CD4-positive, alpha-beta T cell (primary cell): Measurements from ENCODE around the gene GALK1. TPM values are rescaled to one million over a fixed set of nuclear protein-coding genes. Genes with fewer than 3 reads are reported as not detected.

Experiments used
- ATAC-seq: fragments of 200-7000 bp; cut with Tn5 transposase; one replicate; pipeline ENCODE4 v1.10.0; 2022; ENCODE audit warnings: mild to moderate bottlenecking; ENCODE audit not compliant: poor library complexity
- CTCF ChIA-PET: fragments of 350-600 bp; sonication (Branson Sonifier 250); formaldehyde crosslinking; loops from one replicate; lab custom pipeline; 2021; ENCODE audit warnings: antibody characterized with exemption, inconsistent platforms; lab: Charles Lee
- POLR2A ChIA-PET: fragments of 350-600 bp; sonication (Branson Sonifier 250); formaldehyde crosslinking; loops from one replicate; lab custom pipeline; 2021; ENCODE audit warnings: antibody characterized with exemption, inconsistent platforms; lab: Charles Lee
- DNase-seq, 14 experiments: peaks; one replicate each; pipeline ENCODE4 v3.0.0-alpha.2; 2013 to 2020; ENCODE audit warnings: mixed read lengths in 2 of 14
- H3K27ac ChIP-seq, 2 donors: one replicate each; pipeline versions ENCODE4 v1.5.1 to v1.7.0; 2013; ENCODE audit warnings: low read length in 2 of 2, low read depth in 1 of 2, mild to moderate bottlenecking in 1 of 2
- H3K27me3 ChIP-seq, 2 experiments: 1 replicate in 1 of 2; 2 replicates in 1 of 2; pipeline versions ENCODE4 v1.6.1 to v1.7.0; 2013; ENCODE audit warnings: low read length in 2 of 2, control low read depth in 1 of 2, mild to moderate bottlenecking in 1 of 2, moderate library complexity in 1 of 2; ENCODE audit not compliant: insufficient read depth in 2 of 2, control insufficient read depth in 1 of 2
- H3K36me3 ChIP-seq: one replicate; pipeline ENCODE4 v1.6.1; 2013; ENCODE audit warnings: low read length, control low read depth; ENCODE audit not compliant: insufficient read depth
- H3K4me1 ChIP-seq: one replicate; pipeline ENCODE4 v1.6.1; 2013; ENCODE audit warnings: low read length, control low read depth; ENCODE audit not compliant: insufficient read depth
- H3K4me3 ChIP-seq: one replicate; pipeline ENCODE4 v1.5.1; 2013; ENCODE audit warnings: mild to moderate bottlenecking, low read length, moderate library complexity
- H3K9me3 ChIP-seq, 2 experiments: 1 replicate in 1 of 2; 2 replicates in 1 of 2; pipeline versions ENCODE4 v1.6.1 to v1.7.0; 2013; ENCODE audit warnings: low read length in 2 of 2, mild to moderate bottlenecking in 2 of 2, control low read depth in 1 of 2, moderate library complexity in 1 of 2; ENCODE audit not compliant: control insufficient read depth in 1 of 2, insufficient read depth in 1 of 2
- H3K27ac Mint-ChIP-seq: one replicate; pipeline ENCODE4 v1.8.0; 2020; ENCODE audit warnings: mixed read lengths
- H3K27me3 Mint-ChIP-seq: one replicate; pipeline ENCODE4 v1.8.0; 2021; ENCODE audit warnings: mixed read lengths
- H3K36me3 Mint-ChIP-seq: one replicate; pipeline ENCODE4 v1.8.0; 2021; ENCODE audit warnings: low read depth, mixed read lengths
- H3K4me1 Mint-ChIP-seq: one replicate; pipeline ENCODE4 v1.8.0; 2021; ENCODE audit warnings: low read depth, mixed read lengths
- H3K4me3 Mint-ChIP-seq: one replicate; pipeline ENCODE4 v1.8.0; 2020; ENCODE audit warnings: mild to moderate bottlenecking, mixed read lengths
- H3K9me3 Mint-ChIP-seq: one replicate; pipeline ENCODE4 v1.8.0; 2020; ENCODE audit warnings: mixed read lengths
- intact Hi-C, 2 experiments: fragments of 100-400 bp; cut with DNase I in 1 of 2; cut with micrococcal nuclease in 1 of 2; formaldehyde crosslinking; loops; one replicate each; pipeline versions ENCODE4 v1.15.1 to v1.9.0; 2023 to 2025; cut with DNase I, micrococcal nuclease
- total RNA-seq, 174 experiments: library from RNA in 2 of 174; stranded (reverse) in 2 of 174; gene quantifications; one replicate each; pipeline ENCODE4 v1.2.3 and lab custom pipeline; 2021 to 2026
- TF ChIP-seq, protein P1 (sequence below): fragments of 200-600 bp; IDR thresholded peaks from one replicate; pipeline ENCODE4 v1.8.0; 2022; ENCODE audit warnings: antibody characterized with exemption, mild to moderate bottlenecking

Gene GALK1
- total RNA-seq, 2 experiments from 2014 or later: 5.9 to 6.0 TPM

DNA sequence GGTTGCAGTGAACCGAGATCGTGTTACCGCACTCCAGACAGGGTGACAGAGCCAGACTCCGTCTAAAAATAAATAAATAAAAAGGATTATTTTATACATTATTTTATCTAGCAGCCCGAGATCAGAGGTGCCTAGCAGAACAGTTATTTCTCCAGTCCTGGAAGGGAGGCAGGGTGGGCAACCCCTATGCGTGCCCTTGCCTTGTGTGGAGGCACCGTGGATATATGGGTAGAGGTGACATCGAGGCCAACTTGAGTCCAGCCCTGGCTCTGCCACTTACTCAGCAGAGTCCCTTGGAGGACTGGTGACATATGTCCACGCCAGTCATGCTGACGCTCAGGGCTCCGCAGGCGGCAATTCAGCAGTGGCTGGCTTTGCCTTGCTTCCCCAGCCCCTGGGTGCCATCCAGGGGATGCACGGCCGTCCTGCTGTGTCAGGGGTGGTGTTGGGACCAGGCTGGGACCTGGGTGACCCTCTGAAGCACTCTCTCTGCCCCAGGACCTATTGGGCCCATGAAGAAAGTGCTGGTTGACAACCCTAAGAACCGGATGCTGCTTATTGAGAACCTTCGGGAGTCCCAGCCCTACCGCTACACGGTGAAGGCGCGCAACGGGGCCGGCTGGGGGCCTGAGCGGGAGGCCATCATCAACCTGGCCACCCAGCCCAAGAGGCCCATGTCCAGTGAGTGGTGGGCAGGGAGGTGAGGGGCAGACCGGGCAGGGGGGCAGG is 13.2 kb downstream of the GALK1 start:
- no peaks in the 10 kb centered on the region for H3K36me3 ChIP-seq
- no peak overlapping the region for H3K4me3 ChIP-seq
- no peak overlapping the region for H3K27ac ChIP-seq
- H3K27ac Mint-ChIP-seq: no peak overlapping the region
- peaks cover 36% of the 10 kb centered on the region for H3K4me1 ChIP-seq
- TF ChIP-seq, protein P1, sequence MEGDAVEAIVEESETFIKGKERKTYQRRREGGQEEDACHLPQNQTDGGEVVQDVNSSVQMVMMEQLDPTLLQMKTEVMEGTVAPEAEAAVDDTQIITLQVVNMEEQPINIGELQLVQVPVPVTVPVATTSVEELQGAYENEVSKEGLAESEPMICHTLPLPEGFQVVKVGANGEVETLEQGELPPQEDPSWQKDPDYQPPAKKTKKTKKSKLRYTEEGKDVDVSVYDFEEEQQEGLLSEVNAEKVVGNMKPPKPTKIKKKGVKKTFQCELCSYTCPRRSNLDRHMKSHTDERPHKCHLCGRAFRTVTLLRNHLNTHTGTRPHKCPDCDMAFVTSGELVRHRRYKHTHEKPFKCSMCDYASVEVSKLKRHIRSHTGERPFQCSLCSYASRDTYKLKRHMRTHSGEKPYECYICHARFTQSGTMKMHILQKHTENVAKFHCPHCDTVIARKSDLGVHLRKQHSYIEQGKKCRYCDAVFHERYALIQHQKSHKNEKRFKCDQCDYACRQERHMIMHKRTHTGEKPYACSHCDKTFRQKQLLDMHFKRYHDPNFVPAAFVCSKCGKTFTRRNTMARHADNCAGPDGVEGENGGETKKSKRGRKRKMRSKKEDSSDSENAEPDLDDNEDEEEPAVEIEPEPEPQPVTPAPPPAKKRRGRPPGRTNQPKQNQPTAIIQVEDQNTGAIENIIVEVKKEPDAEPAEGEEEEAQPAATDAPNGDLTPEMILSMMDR: no peak
- peaks cover 3% of the 10 kb centered on the region for H3K27me3 Mint-ChIP-seq
- no peak overlapping the region for H3K4me3 Mint-ChIP-seq
- H3K4me1 Mint-ChIP-seq: peaks cover 12% of the 10 kb centered on the region
- ChIA-PET CTCF (interaction anchor here (2.6 to 7.1 kb wide), 2 partner anchors 118 to 119 kb away, joined by 20 to 78 read pairs; partner anchors contain the start of gene SMIM5), POLR2A (interaction anchor here (1.2 to 3.3 kb wide), 2 partner anchors 26 to 104 kb away, joined by 3 to 58 read pairs; partner anchors contain the start of gene WBP2)
- intact Hi-C loops: loop anchor here in 1 of 2 experiments (2.0 to 10.0 kb wide), 3 partner anchors 35 to 487 kb away; partner anchors contain the start of genes GGA3 and MRPS7
- H3K9me3 ChIP-seq: no peaks in the 10 kb centered on the region
- ATAC-seq: no peak
- DNase-seq: peak in 1 of 14 experiments; percentile 31
- H3K27me3 ChIP-seq: no peaks in the 10 kb centered on the region
- no peaks in the 10 kb centered on the region for H3K9me3 Mint-ChIP-seq
- H3K36me3 Mint-ChIP-seq: no peaks in the 10 kb centered on the region

DNA sequence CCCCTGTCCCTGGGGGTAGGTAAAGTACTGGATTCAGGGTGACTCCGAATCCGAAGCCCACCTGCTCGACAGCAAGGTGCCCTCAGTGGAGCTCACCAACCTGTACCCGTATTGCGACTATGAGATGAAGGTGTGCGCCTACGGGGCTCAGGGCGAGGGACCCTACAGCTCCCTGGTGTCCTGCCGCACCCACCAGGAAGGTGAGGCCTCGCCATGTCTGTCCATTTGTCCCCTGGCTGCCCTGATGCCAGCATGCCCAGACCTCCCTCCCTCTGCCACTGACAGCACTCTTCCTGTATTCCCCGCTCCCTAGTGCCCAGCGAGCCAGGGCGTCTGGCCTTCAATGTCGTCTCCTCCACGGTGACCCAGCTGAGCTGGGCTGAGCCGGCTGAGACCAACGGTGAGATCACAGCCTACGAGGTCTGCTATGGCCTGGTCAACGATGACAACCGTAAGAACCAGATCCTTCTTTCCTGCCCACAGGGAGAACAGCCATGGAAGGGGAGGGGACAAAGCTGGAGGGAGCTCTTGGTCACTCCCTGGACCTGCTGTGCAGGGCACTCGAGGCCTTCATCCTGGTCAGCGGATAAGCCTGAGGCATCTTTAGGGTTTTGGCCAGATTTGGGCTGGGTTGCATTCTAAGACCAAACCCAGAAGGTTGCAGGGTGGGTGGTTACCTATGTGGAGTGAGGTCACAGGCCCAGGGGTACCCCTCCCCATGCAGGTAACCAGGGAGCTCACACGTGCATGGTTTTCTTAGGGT is 14.2 kb downstream of the GALK1 start:
- Histone ChIP-seq H3K27me3 (no peaks in the 10 kb centered on the region), H3K4me3 (no peak overlapping the region), H3K36me3 (no peaks in the 10 kb centered on the region), H3K27ac (no peak overlapping the region), H3K9me3 (no peaks in the 10 kb centered on the region), H3K4me1 (peaks cover 36% of the 10 kb centered on the region)
- H3K9me3 Mint-ChIP-seq: no peaks in the 10 kb centered on the region
- intact Hi-C loops: loop anchor here (1.0 to 10.0 kb wide), 5 partner anchors 36 to 486 kb away; partner anchors contain the start of genes GGA3 (in 1 of the 2), MRPS7 (in 1 of the 2) and SMIM5 (in 1 of the 2)
- POLR2A ChIA-PET: interaction anchor here (1.0 to 4.0 kb wide), 4 partner anchors 29 to 118 kb away, joined by 3 to 12 read pairs (median 6); partner anchors contain the start of genes RECQL5, SAP30BP, SMIM5 and WBP2
- CTCF ChIA-PET: interaction anchor here (0.9 to 7.1 kb wide), 3 partner anchors 98 to 121 kb away, joined by 3 to 78 read pairs (median 7); partner anchors contain the start of gene SMIM5
- DNase-seq (peak in 1 of 14 experiments; percentile 40), ATAC-seq (no peak)
- H3K27ac Mint-ChIP-seq: no peak overlapping the region
- no peaks in the 10 kb centered on the region for H3K36me3 Mint-ChIP-seq
- peaks cover 12% of the 10 kb centered on the region for H3K4me1 Mint-ChIP-seq
- TF ChIP-seq, protein P1: no peak
- H3K27me3 Mint-ChIP-seq: peaks cover 3% of the 10 kb centered on the region
- H3K4me3 Mint-ChIP-seq: no peak overlapping the region
